LHCN-M2 (cell line): ENCODE measurements around the gene MAGI2. TPM values are rescaled to one million over a fixed set of nuclear protein-coding genes. Genes with fewer than 3 reads are reported as not detected.

Source experiments
- DNase-seq: peaks from one replicate; pipeline ENCODE4 v3.0.0-alpha.2; 2012; ENCODE audit warnings: low read depth
- total RNA-seq: library from RNA; depleted of rRNA; stranded (reverse); fragments of >200 nt; gene quantifications from 2 replicates; pipeline ENCODE4 v1.2.3, GENCODE V29; 2014

MAGI2 gene
- total RNA-seq, 1 experiment from 2014 or later: 3.6 TPM

DNA sequence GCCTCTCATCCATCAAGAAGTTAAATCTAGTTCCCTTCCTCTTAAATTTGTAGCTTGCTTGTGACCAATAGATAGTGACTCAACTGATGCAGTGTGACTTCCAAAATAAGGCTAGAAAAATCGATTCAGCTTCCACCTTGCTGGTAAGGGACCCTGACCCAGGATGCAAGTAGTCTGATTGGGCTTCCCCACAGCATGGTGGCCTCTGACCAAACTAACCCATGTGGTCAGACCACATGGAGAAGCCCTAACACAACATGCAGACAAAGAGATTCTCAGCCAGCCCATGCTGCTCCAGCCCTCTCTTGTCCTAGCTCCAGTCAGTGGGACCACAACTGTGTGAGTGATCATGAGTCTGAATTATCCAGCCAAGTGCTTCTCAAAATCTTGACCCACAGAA lies 710.8 kb downstream of the MAGI2 start:
- DNase-seq: no peak

DNA sequence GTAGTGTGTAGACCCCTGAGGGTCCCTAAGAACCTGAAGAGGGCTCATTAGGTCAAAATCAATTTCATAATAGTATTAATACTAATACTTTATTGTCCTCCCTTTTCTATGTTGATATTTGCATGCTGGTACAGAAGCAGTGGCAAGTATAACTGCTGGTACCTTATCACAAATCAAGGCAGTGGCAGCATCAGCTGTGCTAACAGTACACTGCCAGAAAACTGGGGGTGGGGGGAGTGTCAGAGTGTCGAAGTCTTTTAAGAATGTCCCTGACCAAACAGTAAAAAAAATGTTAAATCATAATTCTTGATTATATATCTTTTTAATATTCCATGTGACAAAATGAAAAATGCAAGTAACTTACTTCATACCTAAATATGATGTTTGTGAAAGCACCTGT lies 716.9 kb downstream of the MAGI2 start:
- DNase-seq: no peak

DNA sequence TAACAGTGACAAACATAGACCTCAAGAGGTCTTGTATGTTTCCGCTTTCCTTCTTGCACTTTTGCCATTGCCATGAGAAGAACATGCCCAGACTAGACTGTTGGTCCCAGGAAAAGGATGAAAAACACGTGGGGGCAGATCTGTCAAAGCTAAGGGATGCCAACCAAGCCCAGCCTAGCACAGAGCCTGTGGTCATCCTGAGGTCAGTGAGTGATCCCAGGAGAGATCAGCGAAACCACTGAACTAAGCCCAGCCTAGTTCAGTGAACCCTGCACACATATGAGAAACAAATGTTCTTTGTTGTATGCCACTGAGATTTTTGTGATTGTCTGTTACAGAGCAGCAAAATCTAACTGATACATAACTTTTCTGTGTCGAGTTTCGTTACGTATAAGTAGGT lies 718.8 kb downstream of the MAGI2 start:
- peak; percentile 91 for DNase-seq

DNA sequence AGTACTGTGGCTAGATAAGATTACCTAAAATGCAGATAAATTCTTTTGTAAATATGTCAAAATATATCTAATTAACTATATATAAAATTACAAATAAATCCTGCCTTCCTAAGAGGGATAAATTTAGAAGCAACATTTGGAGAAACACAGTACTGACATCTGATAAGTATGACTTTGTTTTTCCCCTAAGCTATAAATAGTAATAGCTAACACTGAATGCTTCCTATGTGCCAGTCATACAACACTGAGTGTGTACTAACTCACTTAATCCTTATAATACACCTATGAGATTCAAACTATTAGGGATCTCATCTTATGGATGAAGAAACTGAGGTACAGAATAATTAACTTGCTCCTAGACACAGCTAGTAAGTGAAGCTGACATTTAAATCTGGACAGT lies 733.4 kb downstream of the MAGI2 start:
- DNase-seq: no peak

DNA sequence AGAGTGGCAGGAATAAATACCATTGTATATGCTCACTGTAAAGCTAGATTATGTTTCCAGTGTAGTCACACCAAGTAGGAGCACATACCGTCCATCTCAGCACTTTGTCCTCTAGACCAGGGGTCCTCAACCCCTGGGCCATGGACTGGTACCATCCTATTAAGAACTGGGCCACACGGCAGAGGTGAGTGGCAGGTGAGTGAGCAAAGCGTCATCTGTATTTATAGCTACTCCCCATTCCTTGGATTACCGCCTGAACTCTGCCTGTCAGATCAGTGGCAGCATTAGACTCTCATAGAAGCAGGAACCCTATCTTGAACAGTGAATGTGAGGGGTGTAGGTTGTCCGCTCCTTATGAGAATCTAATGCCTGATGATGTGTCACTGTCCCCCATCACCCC lies 735.3 kb downstream of the MAGI2 start:
- DNase-seq: no peak

DNA sequence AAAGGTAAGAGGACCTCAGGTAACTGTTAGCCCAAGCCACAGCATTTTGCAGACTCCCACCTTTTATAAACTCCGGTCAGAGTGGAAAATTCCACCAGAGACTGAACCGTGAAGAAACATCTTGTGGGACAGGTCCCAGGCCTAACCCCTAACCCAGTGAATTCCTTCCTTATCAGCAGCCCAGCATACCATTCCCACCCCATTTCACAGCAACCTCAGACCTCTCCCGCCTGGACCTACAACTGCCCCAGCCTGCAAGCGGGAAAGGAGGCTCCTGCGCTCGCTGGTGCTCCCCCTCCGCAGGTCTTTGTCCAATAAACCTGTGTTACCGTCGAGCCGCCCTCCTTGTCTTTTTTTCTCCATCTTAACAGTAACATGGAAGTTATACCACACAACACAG lies 736.6 kb downstream of the MAGI2 start:
- no peak for DNase-seq

DNA sequence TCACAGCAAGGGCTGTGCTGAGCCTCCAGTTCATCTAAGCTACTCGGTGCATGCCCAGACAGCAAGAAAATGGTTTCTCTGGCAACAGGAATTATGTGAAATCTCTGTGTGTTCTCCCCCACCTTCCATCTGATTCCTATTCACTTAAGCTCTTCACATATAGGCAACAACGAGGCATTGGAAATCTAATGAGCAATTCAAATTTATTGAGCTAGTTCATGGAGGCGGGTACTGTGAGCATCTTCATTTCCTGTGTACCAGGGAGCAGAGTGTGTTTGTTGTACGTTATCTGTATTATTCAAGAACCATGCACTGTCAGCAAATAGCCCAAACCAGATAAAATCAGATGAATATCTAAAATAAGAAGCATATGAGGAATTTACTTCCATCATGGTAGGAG lies 739.1 kb downstream of the MAGI2 start:
- no peak for DNase-seq

DNA sequence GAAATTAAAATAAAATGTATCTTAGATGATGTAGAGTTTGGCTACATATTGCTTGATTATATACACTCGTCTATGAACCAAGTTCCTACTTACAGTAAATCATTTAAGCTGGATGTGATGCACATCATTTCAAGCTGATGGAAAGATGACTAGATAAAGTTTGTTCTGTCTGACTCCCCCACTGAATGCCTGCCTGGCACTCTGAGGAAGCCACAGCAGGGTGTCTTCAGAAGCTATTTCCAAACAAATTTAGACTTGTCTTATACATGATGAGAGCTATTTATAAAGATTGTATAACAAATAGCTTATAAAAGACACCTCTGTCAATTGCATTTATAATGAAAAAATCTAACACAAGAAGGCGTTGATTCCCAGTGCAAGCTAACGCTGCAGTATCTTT lies 741.4 kb downstream of the MAGI2 start:
- DNase-seq: no peak

DNA sequence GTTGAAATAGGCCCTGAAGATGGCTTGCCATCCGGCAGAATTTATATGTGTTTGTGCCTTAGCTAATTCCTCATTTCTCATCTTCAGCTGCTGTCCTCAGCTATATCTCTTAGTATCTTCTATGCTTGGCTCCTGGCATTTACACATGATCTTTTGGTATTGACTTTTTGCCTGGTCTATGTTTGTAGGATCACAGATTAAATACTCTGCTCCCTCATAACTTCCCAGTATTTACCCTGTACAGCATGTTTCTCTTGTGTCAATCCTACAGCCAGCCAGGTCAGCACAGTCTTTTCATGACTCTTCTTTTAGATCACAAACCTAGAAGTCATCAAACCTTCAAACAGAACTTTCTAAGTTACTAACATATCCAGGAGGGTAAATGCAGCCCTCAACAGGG lies 743.8 kb downstream of the MAGI2 start:
- DNase-seq: no peak

DNA sequence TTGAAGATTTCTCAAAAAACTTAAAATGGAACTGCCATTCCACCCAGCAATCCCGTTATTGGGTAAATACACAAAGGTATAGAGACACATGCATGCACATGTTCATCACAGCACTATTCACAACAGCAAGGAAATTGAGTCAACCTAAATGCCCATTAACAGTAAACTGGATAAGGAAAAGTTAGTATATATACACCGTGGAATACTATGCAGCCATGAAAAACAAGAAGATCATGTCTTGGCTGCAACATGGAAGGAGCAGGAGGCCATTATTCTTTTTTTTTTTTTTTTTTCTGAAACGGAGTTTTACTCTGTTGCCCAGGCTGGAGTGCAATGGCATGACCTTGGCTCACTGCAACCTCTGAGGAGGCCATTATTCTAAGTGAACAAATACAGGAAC lies 749.0 kb downstream of the MAGI2 start:
- no peak for DNase-seq

DNA sequence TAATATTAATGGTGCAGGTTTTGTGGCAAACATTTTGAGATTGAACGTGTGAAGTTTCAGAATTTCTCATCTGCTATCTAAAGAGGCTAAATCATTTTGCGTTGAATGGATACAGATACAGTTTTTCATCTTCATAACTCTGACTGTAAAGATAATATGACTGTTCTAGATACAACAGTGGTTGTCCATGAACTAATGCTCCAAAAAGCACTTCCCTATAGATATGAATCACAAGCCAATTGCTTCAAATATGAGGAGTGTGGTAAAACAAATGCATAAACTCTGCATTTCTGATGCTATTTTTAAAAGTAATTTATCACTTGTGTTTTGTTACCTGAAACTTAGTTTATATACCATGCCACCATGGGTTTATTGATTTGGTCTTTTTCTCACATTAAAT lies 750.1 kb downstream of the MAGI2 start:
- peak; percentile 9 for DNase-seq

DNA sequence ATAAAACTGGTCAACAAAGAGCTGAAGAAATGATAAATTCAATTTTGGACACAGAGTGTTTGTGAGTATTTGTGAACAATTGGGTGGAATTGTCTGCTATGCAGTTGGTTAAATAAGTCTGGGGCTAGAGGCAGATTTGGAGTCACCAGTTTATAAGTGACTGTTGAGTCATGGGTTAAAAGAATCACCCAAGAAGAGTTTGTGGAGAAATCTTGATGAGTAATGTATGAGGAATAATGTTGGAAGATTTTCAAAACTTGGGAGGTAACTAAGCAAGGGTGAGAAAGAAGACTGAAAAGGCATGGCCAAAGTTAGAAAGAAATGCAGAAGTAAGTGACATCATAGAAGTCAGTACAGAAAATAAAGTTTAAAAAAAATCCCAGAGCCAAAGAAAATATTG lies 750.7 kb downstream of the MAGI2 start:
- peak; percentile 97 for DNase-seq

DNA sequence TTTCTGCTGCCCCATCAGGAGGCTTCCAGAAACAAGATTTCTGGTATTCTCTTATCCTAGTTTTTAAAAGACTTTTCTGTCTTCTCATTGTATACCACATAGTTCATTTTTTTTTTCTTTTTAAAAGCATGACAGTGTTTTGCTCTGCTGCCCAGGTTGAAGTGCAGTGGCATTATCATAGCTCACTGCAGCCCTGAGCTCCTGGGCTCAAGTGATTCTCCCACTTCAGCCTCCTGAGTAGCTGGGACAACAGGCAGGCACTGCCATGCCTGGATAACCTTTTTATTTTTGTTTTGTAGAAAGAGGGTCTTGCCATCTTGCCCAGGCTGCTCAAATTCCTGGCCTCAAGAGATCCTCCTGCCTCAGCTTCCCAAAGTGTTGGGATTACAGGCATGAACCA lies 757.6 kb downstream of the MAGI2 start:
- no peak for DNase-seq

DNA sequence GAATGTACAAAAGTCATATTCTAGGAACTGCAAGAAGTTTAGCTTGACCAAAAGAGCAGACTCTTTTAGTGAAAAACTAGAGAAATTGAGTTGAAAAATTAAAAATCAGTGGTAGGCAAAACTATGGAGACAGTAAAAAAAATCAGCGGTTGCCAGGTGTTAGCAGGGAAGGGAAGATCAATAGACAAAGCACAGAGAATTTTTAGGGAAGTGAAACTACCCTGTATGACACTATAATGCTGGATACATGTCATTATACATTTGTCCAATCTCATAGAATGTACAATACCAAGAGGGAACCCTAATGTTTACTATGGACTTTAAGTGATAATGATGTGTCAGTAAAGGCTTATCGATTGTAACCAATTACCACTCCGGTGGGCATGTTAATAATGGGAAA lies 761.9 kb downstream of the MAGI2 start:
- no peak for DNase-seq

DNA sequence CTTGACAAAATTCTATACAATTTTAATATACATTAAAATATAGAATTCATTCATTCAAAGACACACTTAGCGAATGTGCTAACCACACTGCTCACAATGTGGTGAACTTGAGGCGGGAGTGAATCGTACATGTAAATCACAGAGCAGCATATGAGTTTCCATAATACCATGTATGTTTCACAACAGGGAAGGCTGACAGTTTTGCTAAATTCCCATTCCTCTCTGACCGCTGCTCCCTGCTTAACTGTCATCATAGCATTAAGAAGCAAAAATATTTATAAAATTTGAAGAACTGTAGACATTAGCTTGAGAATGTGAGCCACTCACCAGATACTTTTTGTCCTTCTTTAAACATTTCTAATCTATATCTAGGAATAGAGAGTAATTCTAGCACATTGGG lies 763.3 kb downstream of the MAGI2 start:
- DNase-seq: no peak

DNA sequence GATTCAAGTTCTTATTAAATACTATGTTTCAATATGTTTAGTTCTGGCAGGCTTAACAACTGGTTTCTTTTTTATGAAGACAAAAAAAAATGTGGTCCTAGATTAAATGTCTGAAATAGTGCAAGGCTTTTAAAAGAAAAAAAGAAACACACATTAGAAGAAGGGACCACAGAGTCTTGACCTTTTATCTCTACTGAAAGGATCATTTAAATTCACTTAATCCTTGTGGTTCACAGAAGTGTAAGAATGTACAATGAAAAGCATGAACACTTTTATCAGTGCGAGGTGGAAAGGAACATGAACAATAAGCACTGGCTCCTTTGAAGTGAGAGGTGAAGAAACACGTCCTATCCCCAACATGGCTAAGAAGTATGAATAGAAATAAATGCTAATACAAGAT lies 765.1 kb downstream of the MAGI2 start:
- no peak for DNase-seq

DNA sequence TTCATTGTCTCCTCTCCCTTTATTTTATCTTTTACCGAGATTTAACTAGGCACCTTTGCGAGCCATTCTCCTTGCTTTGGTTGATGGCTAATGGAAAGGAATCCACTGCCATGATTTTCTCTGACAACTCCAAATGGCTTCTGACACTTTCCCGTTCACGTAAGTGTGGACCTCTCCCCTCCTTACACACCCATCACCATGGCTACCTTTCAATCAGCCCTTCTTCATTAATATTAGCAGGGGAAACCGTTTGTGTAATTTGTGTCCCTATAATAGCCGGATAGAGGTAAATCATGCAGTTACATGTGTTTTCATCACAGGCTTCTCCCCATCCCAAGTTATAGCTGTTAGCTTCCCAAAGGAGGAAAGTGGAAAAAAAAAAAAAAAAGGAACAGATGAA lies 767.3 kb downstream of the MAGI2 start:
- no peak for DNase-seq

DNA sequence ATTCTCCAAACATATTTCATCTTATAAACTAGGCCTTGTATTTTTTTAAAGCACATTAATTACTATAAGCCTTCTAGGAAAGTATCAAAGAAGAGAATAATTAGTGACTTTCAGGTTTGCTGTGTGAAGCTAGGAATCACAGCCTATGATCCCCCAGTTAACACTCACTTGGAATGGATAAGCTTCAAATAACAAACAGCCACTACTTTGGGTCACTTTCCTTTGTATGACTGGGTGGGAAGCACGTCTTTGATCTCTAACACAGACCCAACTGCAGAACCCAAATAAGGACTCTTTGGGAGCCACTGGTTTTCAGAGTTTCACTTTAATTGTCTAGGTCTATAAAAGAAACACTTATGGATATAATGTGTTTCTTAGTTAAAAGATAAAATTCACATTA lies 769.3 kb downstream of the MAGI2 start:
- DNase-seq: no peak

DNA sequence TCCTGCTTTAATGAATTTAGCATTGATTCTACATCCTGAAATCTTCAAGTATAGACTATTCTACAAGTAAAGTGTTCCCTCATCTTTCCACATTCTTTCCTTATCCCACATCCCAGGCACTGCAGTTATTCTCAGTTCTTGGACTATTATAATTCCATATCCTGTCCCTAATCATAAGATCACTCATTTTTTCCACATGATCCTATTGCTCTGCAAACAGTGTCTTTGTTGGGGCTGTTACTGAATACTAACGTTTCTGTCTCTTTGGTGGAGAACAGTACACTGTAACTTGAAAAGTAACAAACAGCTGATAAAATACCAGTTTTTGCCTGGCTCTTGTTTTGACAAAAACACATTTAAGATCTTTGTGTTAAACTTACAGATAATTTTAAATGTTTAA lies 769.9 kb downstream of the MAGI2 start:
- no peak for DNase-seq

DNA sequence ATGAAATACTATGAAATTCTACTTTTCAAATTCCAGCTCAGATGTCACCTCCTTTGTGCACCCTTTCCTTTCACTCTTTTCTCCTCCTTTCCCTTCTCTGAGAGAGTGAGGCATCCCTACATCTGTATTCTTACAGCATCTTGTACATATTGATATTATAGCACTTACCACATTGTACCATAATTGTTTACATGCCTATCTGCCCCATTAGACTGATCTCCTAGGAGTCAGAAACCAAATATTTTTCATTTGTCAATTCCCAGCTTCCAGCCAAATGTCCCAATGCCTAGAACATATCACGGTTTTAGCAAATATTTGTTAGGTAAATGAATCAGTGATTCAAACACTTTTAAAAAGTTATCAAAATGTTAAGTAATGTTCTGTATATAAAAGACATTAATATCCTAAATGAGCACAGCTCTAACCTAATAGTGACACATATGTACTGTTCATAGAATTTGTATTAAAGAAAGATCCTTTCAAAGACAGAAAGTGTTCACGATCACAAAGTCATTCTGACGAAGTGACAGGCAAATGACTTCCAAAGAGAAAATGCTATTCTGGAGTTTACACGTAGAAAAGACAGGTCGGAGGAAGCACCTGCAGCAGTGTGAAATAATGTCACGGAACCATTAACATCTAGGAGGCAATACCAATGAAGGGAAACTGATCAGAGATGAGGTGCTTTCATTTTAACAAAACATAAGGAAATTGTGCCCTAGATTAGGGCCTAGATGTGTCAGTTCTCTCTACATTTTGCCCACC lies 774.2 kb downstream of the MAGI2 start:
- no peak for DNase-seq

DNA sequence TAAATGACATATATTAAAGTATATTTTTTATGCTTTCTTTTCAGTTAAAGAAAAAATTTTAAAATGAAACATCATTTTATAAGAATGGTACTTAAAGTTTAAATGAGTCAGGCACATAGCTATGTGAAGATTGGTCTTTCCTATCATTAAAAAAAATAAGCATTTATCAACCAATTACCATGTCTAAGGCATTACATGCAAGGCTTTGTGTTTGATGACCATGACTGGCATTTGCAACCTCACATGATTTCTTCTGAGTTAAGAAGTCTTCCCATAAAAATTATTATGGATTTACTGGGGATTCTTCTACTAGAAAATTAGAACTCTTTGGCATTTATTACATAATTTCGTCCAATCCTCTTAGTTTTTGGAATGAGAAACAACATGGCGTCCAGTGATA lies 776.1 kb downstream of the MAGI2 start:
- no peak for DNase-seq

DNA sequence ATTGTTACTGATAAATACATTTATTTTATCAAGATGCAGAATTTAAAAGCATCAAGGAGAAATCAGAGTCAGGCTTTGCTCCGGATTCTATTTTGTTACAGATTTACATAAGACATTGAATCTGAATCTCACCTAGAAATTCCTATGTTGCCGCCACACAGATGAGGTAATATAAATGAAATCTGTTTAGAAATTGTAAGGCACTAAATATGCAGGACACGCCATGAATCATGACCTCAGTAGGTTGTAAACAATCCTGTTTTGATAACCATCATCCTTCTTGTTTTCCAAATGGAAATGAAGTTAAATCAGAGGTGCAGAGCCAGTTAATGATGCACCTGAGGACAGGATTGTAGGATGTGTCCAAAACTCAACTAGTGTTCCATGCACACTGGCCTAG lies 778.0 kb downstream of the MAGI2 start:
- no peak for DNase-seq

DNA sequence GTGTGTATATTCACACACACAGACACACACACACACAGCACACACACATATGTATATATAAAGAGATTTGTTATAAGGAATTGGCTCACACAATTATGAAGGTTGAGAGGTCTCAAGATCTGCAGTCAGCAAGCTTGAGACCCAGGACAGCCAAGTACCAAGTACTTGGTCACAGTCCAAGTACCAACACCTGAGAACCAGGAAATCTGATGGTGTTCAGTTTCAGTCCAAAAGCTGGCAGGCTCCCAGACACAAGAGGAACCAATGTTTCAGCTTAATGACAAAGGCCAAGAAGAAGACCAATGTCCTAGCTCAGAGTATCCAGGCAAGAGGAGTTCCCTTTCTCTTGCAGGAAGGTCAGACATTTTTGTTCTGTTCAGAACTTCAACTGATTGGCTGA lies 780.2 kb downstream of the MAGI2 start:
- no peak for DNase-seq

DNA sequence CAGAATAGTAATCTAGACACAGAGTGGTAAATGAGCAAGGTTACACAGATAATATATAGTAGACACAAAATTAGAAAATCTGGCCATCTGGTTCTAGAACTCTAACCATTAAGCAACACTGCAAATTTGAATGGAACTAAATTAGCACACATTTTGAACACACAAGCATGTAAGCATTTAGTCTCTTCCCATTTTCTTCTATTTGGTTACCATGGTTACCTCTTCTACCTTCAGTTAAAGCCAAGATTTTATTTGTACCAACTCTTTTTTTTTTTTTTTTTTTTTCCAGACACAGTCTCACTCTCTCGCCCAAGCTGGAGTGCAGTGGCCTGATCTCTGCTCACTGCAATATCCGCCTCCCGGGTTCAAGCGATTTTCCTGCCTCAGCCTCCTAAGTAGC lies 790.5 kb downstream of the MAGI2 start:
- no peak for DNase-seq
